Panc1 (cell line): ENCODE data around the gene CHRNG. TPM values are rescaled to one million over a fixed set of nuclear protein-coding genes. Genes with fewer than 3 reads are reported as not detected.
"Not testable (repeated sequence)": the region's sequence is repeated elsewhere in the genome, so short reads cannot be mapped to it uniquely, and the experiment has no call there.

Source experiments
- ATAC-seq: fragments of 200-7000 bp; cut with Tn5 transposase; 2 replicates; pipeline ENCODE4 v1.9.1; 2020; ENCODE audit warnings: mild to moderate bottlenecking, moderate library complexity
- BruUV-seq: library from RNA; stranded (reverse); fragments of 400-500 nt; replicated peaks from 2 replicates; lab custom pipeline; 2021; lab: Mats Ljungman, UMichigan
- CTCF ChIA-PET: fragments of 300-600 bp; sonication (Branson Sonifier 250); formaldehyde crosslinking; loops from one replicate; lab custom pipeline; 2022; ENCODE audit warnings: antibody characterized with exemption; lab: Charles Lee
- POLR2A ChIA-PET: fragments of 300-600 bp; sonication (Branson Sonifier 250); formaldehyde crosslinking; loops from one replicate; lab custom pipeline; 2022; ENCODE audit warnings: antibody characterized with exemption; lab: Charles Lee
- DNase-seq: peaks from one replicate; pipeline ENCODE4 v3.0.0-alpha.2; 2010; ENCODE audit warnings: low read depth, low spot score
- H3K27ac ChIP-seq: 2 replicates; pipeline ENCODE4 v1.5.1; 2011; ENCODE audit warnings: mild to moderate bottlenecking, low read length, inconsistent platforms
- H3K27me3 ChIP-seq: fragments of 200-500 bp; sonication (Bioruptor generic); 2 replicates; pipeline ENCODE4 v1.6.0; 2014; ENCODE audit warnings: low read length, inconsistent platforms; ENCODE audit not compliant: control insufficient read depth, insufficient read depth
- H3K36me3 ChIP-seq: fragments of 200-500 bp; sonication (Bioruptor generic); 2 replicates; pipeline ENCODE4 v1.5.1; 2014; ENCODE audit warnings: inconsistent platforms, mild to moderate bottlenecking, low read length, moderate library complexity; ENCODE audit not compliant: control insufficient read depth, insufficient read depth
- H3K4me1 ChIP-seq: 2 replicates; pipeline ENCODE4 v1.5.1; 2011; ENCODE audit warnings: inconsistent platforms, mild to moderate bottlenecking, low read length, moderate library complexity; ENCODE audit not compliant: control insufficient read depth, insufficient read depth
- H3K4me3 ChIP-seq, 2 experiments: 2 replicates each; pipeline ENCODE4 v1.5.1; 2011 to 2012; ENCODE audit warnings: low read depth in 2 of 2, low read length in 2 of 2, mild to moderate bottlenecking in 2 of 2, inconsistent platforms in 1 of 2, moderate library complexity in 1 of 2
- H3K9me3 ChIP-seq: fragments of 200-500 bp; sonication (Bioruptor generic); 2 replicates; pipeline ENCODE4 v1.5.1; 2014; ENCODE audit warnings: low read depth, mild to moderate bottlenecking, inconsistent platforms, low read length, moderate library complexity; ENCODE audit not compliant: control insufficient read depth, insufficient read depth
- POLR2AphosphoS5 ChIP-seq: IDR thresholded peaks from 2 replicates; pipeline ENCODE4 v1.6.1; 2012; ENCODE audit warnings: mild to moderate bottlenecking, low read depth, low read length, moderate library complexity
- SIN3A ChIP-seq: IDR thresholded peaks from 2 replicates; pipeline ENCODE4 v1.6.1; 2012; ENCODE audit warnings: low read depth, mild to moderate bottlenecking, low read length, moderate library complexity, borderline replicate concordance; ENCODE audit not compliant: insufficient read depth
- TCF7L2 ChIP-seq: IDR thresholded peaks from 2 replicates; pipeline ENCODE4 v1.6.1; 2011; ENCODE audit warnings: mild to moderate bottlenecking, low read depth, low read length, inconsistent platforms
- in situ Hi-C: cut with HindIII; loops from 2 replicates; pipeline ENCODE4 v1.10.0; 2016; ENCODE audit warnings: low sequenced_read_pairs, low pct_unique_long_range_greater_than_20kb
- intact Hi-C: fragments of 100-400 bp; cut with micrococcal nuclease; formaldehyde crosslinking; loops from one replicate; pipeline ENCODE4 v1.10.0; 2022; ENCODE audit not compliant: unreplicated experiment
- total RNA-seq: library from RNA; stranded (reverse); gene quantifications from one replicate; pipeline ENCODE4 v1.2.1, GENCODE V29; 2021; ENCODE audit not compliant: unreplicated experiment
- TF ChIP-seq, protein P1 (sequence below), 2 experiments: IDR thresholded peaks; 2 replicates each; pipeline ENCODE4 v1.6.1; 2011 to 2012; ENCODE audit warnings: low read depth in 2 of 2, control low read depth in 1 of 2, low read length in 1 of 2, mild to moderate bottlenecking in 1 of 2, moderate library complexity in 1 of 2; ENCODE audit not compliant: insufficient read depth in 1 of 2
- TF ChIP-seq, protein P2 (sequence below): fragments of 450-650 bp; IDR thresholded peaks from 2 replicates; pipeline ENCODE4 v1.5.1; 2017; ENCODE audit warnings: mild to moderate bottlenecking

Gene CHRNG
- total RNA-seq, 1 experiment from 2014 or later = not detected

DNA sequence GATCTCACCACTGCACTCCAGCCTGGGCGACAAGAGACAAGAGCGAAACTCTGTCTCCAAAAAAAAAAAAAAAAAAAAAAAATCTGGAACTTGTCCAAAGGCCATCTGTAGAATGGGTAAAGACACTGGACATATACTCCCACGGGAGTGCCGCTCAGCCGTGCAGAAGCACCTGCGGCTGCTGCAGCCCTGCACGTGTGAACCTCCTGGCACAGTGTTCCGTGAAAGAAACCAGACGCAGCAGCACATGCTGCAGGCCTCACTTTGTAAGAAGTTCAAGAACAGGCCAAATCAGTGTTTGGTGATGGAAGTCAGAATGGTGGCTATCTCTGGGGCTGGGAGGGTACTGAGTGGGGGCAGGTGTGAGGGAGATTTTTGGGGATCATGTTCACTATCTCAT is 7.1 kb upstream of the CHRNG start:
- no peaks in the 10 kb centered on the region for H3K4me1 ChIP-seq
- ATAC-seq = no peak
- intact Hi-C loops = no loop called here
- DNase-seq = no peak
- TF ChIP-seq TCF7L2 (no peak), SIN3A (no peak)
- TF ChIP-seq, protein P1, sequence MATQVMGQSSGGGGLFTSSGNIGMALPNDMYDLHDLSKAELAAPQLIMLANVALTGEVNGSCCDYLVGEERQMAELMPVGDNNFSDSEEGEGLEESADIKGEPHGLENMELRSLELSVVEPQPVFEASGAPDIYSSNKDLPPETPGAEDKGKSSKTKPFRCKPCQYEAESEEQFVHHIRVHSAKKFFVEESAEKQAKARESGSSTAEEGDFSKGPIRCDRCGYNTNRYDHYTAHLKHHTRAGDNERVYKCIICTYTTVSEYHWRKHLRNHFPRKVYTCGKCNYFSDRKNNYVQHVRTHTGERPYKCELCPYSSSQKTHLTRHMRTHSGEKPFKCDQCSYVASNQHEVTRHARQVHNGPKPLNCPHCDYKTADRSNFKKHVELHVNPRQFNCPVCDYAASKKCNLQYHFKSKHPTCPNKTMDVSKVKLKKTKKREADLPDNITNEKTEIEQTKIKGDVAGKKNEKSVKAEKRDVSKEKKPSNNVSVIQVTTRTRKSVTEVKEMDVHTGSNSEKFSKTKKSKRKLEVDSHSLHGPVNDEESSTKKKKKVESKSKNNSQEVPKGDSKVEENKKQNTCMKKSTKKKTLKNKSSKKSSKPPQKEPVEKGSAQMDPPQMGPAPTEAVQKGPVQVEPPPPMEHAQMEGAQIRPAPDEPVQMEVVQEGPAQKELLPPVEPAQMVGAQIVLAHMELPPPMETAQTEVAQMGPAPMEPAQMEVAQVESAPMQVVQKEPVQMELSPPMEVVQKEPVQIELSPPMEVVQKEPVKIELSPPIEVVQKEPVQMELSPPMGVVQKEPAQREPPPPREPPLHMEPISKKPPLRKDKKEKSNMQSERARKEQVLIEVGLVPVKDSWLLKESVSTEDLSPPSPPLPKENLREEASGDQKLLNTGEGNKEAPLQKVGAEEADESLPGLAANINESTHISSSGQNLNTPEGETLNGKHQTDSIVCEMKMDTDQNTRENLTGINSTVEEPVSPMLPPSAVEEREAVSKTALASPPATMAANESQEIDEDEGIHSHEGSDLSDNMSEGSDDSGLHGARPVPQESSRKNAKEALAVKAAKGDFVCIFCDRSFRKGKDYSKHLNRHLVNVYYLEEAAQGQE (IDR thresholded peaks at IDR 0.05; ENCODE audit: insufficient read depth in 1 of 2, low read depth in 2 of 2, low read length in 1 of 2) = no peak
- TF ChIP-seq, protein P2, sequence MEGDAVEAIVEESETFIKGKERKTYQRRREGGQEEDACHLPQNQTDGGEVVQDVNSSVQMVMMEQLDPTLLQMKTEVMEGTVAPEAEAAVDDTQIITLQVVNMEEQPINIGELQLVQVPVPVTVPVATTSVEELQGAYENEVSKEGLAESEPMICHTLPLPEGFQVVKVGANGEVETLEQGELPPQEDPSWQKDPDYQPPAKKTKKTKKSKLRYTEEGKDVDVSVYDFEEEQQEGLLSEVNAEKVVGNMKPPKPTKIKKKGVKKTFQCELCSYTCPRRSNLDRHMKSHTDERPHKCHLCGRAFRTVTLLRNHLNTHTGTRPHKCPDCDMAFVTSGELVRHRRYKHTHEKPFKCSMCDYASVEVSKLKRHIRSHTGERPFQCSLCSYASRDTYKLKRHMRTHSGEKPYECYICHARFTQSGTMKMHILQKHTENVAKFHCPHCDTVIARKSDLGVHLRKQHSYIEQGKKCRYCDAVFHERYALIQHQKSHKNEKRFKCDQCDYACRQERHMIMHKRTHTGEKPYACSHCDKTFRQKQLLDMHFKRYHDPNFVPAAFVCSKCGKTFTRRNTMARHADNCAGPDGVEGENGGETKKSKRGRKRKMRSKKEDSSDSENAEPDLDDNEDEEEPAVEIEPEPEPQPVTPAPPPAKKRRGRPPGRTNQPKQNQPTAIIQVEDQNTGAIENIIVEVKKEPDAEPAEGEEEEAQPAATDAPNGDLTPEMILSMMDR = no peak
- BruUV-seq = no TSS peak
- in situ Hi-C loops = no loop called here
- H3K36me3 ChIP-seq = no peaks in the 10 kb centered on the region
- no peak overlapping the region for H3K27ac ChIP-seq
- no peaks in the 10 kb centered on the region for H3K27me3 ChIP-seq
- H3K4me3 ChIP-seq = no peak overlapping the region
- no peaks in the 10 kb centered on the region; the same call in 1 of the 2 replicates for H3K9me3 ChIP-seq
- CTCF ChIA-PET = interaction anchor here (0.5 to 0.6 kb wide), 2 partner anchors 44 to 255 kb away, joined by 3 to 8 read pairs; no protein-coding TSS in a partner anchor
- POLR2A ChIA-PET = interaction anchor here (0.6 kb wide), 1 partner anchor 146 kb away, joined by 7 read pairs; no protein-coding TSS in a partner anchor

DNA sequence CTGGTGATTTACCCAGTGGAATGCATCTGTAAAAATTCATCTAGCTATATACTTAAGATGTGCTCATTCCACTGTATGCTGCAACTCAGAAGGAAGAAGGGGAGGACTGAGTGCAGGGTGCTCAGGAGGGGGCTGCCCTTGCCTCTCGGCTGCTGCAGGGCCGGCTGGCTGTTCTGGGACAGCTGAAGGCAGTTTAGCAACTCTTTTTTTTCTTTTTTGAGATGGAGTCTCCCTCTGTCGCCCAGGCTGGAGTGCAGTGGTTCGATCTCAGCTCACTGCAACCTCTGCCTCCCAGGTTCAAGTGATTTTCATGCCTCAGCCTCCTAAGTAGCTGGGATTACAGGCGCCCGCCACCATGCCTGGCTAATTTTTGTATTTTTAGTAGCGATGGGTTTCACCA is 6.7 kb upstream of the CHRNG start:
- ATAC-seq, in situ Hi-C loops, BruUV-seq, H3K36me3 ChIP-seq, H3K27me3 ChIP-seq, H3K27ac ChIP-seq, H3K9me3 ChIP-seq, H3K4me3 ChIP-seq, intact Hi-C loops, H3K4me1 ChIP-seq, POLR2A ChIA-PET, DNase-seq: not testable (repeated sequence)
- CTCF ChIA-PET = interaction anchor here (0.5 kb wide), 1 partner anchor 254 kb away, joined by 3 read pairs; no protein-coding TSS in a partner anchor

DNA sequence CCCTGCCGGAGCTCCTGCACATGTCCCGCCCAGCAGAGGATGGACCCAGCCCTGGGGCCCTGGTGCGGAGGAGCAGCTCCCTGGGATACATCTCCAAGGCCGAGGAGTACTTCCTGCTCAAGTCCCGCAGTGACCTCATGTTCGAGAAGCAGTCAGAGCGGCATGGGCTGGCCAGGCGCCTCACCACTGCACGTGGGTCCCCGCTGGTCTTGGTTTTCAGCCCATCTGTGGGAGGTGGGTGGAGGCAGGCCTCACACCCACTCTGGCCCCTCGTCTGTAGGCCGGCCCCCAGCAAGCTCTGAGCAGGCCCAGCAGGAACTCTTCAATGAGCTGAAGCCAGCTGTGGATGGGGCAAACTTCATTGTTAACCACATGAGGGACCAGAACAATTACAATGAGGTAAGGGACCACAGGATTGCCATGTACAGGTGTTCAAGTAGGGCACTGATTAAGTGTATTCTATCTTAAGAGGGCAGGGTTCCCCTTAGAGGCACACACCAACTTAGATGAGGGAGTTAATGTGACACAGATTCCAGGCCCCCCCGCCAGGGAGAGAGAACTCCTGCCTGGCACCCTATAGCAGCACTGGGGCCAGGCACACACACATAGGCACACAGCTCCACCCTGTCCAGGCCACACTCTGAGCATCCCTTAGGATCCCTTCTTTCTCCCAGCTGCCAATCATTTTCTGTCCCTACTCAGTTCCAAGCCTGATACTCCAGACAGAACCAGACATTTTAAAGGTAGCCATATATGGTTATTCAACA is 5.4 kb upstream of the CHRNG start:
- Histone ChIP-seq H3K27me3 (no peaks in the 10 kb centered on the region), H3K9me3 (no peaks in the 10 kb centered on the region; the same call in 1 of the 2 replicates), H3K4me3 (no peak overlapping the region), H3K27ac (no peak overlapping the region), H3K36me3 (no peaks in the 10 kb centered on the region), H3K4me1 (no peaks in the 10 kb centered on the region)
- ChIA-PET POLR2A (no interaction called here), CTCF (no interaction called here)
- intact Hi-C loops (no loop called here), in situ Hi-C loops (no loop called here)
- no TSS peak for BruUV-seq
- no peak for DNase-seq
- no peak for ATAC-seq
- TF ChIP-seq, protein P2 = no peak
- TF ChIP-seq SIN3A (no peak), TCF7L2 (no peak), POLR2AphosphoS5 (no peak)
- TF ChIP-seq, protein P1 (IDR thresholded peaks at IDR 0.05; ENCODE audit: insufficient read depth in 1 of 2, low read depth in 2 of 2, low read length in 1 of 2) = no peak
